ENCODE measurements around the gene PRKAG3.

GRCh38 chr2:218796691-218797090 is 34.9 kb downstream of the PRKAG3 start:
- TF ChIP-seq ZNF133 (CRISPR knock-in tag; IDR thresholded peaks at IDR 0.05) (no peak), ZFX (CRISPR knock-in tag; IDR thresholded peaks at IDR 0.05) (no peak), EZH2 (IDR thresholded peaks at IDR 0.05; ENCODE audit: borderline replicate concordance, low read depth, low read length) (no peak), ZNF740 (CRISPR knock-in tag; IDR thresholded peaks at IDR 0.05) (no peak), ZNF740 (tag; IDR thresholded peaks at IDR 0.05) (no peak), NFE2L1 (tag; IDR thresholded peaks at IDR 0.05; ENCODE audit: borderline replicate concordance, low read depth) (no peak), TEAD4 (IDR thresholded peaks at IDR 0.05; ENCODE audit: low read length) (no peak), TEAD4 (CRISPR knock-in tag; IDR thresholded peaks at IDR 0.05; ENCODE audit: borderline replicate concordance) (no peak), PML (IDR thresholded peaks at IDR 0.05; ENCODE audit: low read length) (no peak), TBP (optimal IDR thresholded peaks at IDR 0.05; ENCODE audit: low read depth, low read length) (no peak), USF2 (CRISPR knock-in tag; IDR thresholded peaks at IDR 0.05) (no peak), GTF2F1 (IDR thresholded peaks at IDR 0.05; ENCODE audit: low read depth, low read length) (no peak), ZNF232 (CRISPR knock-in tag; IDR thresholded peaks at IDR 0.05) (no peak), GABPB1 (CRISPR knock-in tag; IDR thresholded peaks at IDR 0.05) (no peak), POLR2A (conservative IDR thresholded peaks at IDR 0.05) (no peak), GMEB1 (CRISPR knock-in tag; IDR thresholded peaks at IDR 0.05) (no peak)

All from K562 (cell line).